IMR-90 (cell line): Measurements from ENCODE around the gene MAN1C1. TPM values are rescaled to one million over a fixed set of nuclear protein-coding genes. Genes with fewer than 3 reads are reported as not detected.
A peak's percentile ranks its signal among the peaks of the same experiment; 100 is the strongest.
"Not testable (repeated sequence)": the region's sequence is repeated elsewhere in the genome, so short reads cannot be mapped to it uniquely, and the experiment has no call there.

ENCODE experiments used
- ATAC-seq: fragments of 200-7000 bp; cut with Tn5 transposase; 2 replicates; pipeline ENCODE4 v1.9.1; 2020; ENCODE audit warnings: low read depth, mild to moderate bottlenecking, moderate library complexity
- BruUV-seq: library from RNA; stranded (reverse); fragments of 400-500 nt; replicated peaks from 2 replicates; lab custom pipeline; 2021; lab: Mats Ljungman, UMichigan
- CTCF ChIA-PET: fragments of 300-600 bp; formaldehyde crosslinking; extraction: SDS; loops from one replicate; lab custom pipeline; 2021; ENCODE audit warnings: antibody characterized with exemption; lab: Yijun Ruan, JAX
- POLR2A ChIA-PET: fragments of 300-600 bp; sonication (Branson Sonifier 250); formaldehyde crosslinking; loops from one replicate; lab custom pipeline; 2022; ENCODE audit warnings: antibody characterized with exemption; ENCODE audit not compliant: unreplicated experiment; lab: Charles Lee
- DNase-seq: peaks from one replicate; pipeline ENCODE4 v3.0.0; 2013
- H2AFZ ChIP-seq: replicated peaks from 2 replicates; pipeline ENCODE3; 2013; ENCODE audit warnings: low read length, mild to moderate bottlenecking; ENCODE audit not compliant: poor library complexity
- H2AK5ac ChIP-seq: 2 replicates; pipeline ENCODE4 v1.6.1; 2013; ENCODE audit warnings: low read depth, low read length, inconsistent platforms
- H2AK9ac ChIP-seq: replicated peaks from 2 replicates; pipeline ENCODE3; 2013; ENCODE audit warnings: mild to moderate bottlenecking, low read depth, low read length, moderate library complexity; ENCODE audit not compliant: poor library complexity
- H2BK120ac ChIP-seq: 2 replicates; pipeline ENCODE4 v1.6.1; 2013; ENCODE audit warnings: low read depth, low read length, inconsistent platforms
- H2BK15ac ChIP-seq: 3 replicates; pipeline ENCODE4 v1.6.1; 2013; ENCODE audit warnings: low read depth, low read length, inconsistent platforms
- H2BK20ac ChIP-seq: 2 replicates; pipeline ENCODE4 v1.6.1; 2013; ENCODE audit warnings: low read depth, mild to moderate bottlenecking, inconsistent platforms, low read length, moderate library complexity
- H2BK5ac ChIP-seq: 2 replicates; pipeline ENCODE4 v1.6.1; 2013; ENCODE audit warnings: mild to moderate bottlenecking, low read depth, low read length, inconsistent platforms; ENCODE audit not compliant: poor library complexity, severe bottlenecking
- H3K14ac ChIP-seq: replicated peaks from 2 replicates; pipeline ENCODE4 v1.6.1; 2013; ENCODE audit warnings: low read depth, low read length, inconsistent platforms
- H3K18ac ChIP-seq: 2 replicates; pipeline ENCODE4 v1.6.1; 2013; ENCODE audit warnings: low read depth, low read length, control low read depth
- H3K23ac ChIP-seq: 2 replicates; pipeline ENCODE4 v1.6.1; 2013; ENCODE audit warnings: low read depth, low read length, inconsistent platforms
- H3K27ac ChIP-seq: 2 replicates; pipeline ENCODE4 v1.5.1; 2013; ENCODE audit warnings: mild to moderate bottlenecking, control low read depth, low read length; ENCODE audit not compliant: insufficient read depth
- H3K27me3 ChIP-seq: 2 replicates; pipeline ENCODE4 v1.6.1; 2013; ENCODE audit warnings: low read length; ENCODE audit not compliant: control insufficient read depth, insufficient read depth
- H3K36me3 ChIP-seq: 2 replicates; pipeline ENCODE4 v1.6.1; 2013; ENCODE audit warnings: low read length, mixed read lengths; ENCODE audit not compliant: control insufficient read depth, insufficient read depth
- H3K4ac ChIP-seq: 2 replicates; pipeline ENCODE4 v1.6.1; 2013; ENCODE audit warnings: low read depth, low read length, inconsistent platforms
- H3K4me1 ChIP-seq: 2 replicates; pipeline ENCODE4 v1.6.1; 2013; ENCODE audit warnings: low read length, mixed read lengths; ENCODE audit not compliant: control insufficient read depth, insufficient read depth
- H3K4me2 ChIP-seq: 2 replicates; pipeline ENCODE4 v1.6.1; 2013; ENCODE audit warnings: low read depth, mild to moderate bottlenecking, control low read depth, low read length, moderate library complexity
- H3K4me3 ChIP-seq: 2 replicates; pipeline ENCODE4 v1.5.1; 2013; ENCODE audit warnings: low read depth, mild to moderate bottlenecking, control low read depth, low read length, moderate library complexity; ENCODE audit not compliant: insufficient read depth
- H3K56ac ChIP-seq: 2 replicates; pipeline ENCODE4 v1.6.1; 2013; ENCODE audit warnings: low read length, inconsistent platforms; ENCODE audit not compliant: insufficient read depth; ENCODE audit errors: extremely low read depth
- H3K79me1 ChIP-seq, 2 experiments: 2 replicates each; pipeline ENCODE4 v1.6.1; 2013; ENCODE audit warnings: low read length in 2 of 2, inconsistent platforms in 1 of 2, low read depth in 1 of 2
- H3K9ac ChIP-seq: 2 replicates; pipeline ENCODE4 v1.6.1; 2013; ENCODE audit warnings: low read depth, low read length, control low read depth
- H3K9me1 ChIP-seq: 2 replicates; pipeline ENCODE4 v1.6.1; 2013; ENCODE audit warnings: low read length, inconsistent platforms; ENCODE audit not compliant: insufficient read depth
- H3K9me3 ChIP-seq: 2 replicates; pipeline ENCODE4 v1.6.1; 2013; ENCODE audit warnings: low read length; ENCODE audit not compliant: control insufficient read depth, insufficient read depth
- H4K20me1 ChIP-seq: 2 replicates; pipeline ENCODE4 v1.6.1; 2013; ENCODE audit warnings: low read length, inconsistent platforms; ENCODE audit not compliant: insufficient read depth
- H4K5ac ChIP-seq: 2 replicates; pipeline ENCODE4 v1.6.1; 2013; ENCODE audit warnings: mild to moderate bottlenecking, low read depth, low read length, control low read depth
- H4K8ac ChIP-seq, 2 experiments: 2 replicates each; pipeline ENCODE4 v1.6.1; 2013; ENCODE audit warnings: low read depth in 2 of 2, low read length in 2 of 2, control low read depth in 1 of 2, inconsistent platforms in 1 of 2
- H4K91ac ChIP-seq: 2 replicates; pipeline ENCODE4 v1.6.1; 2013; ENCODE audit warnings: low read depth, low read length, inconsistent platforms; ENCODE audit not compliant: insufficient read depth
- BHLHE40 ChIP-seq: fragments of 150-350 bp; IDR thresholded peaks from 2 replicates; pipeline ENCODE4 v1.6.1; 2016; ENCODE audit warnings: mild to moderate bottlenecking, low read depth, low read length
- CHD1 ChIP-seq: IDR thresholded peaks from 2 replicates; pipeline ENCODE4 v1.6.1; 2012; ENCODE audit warnings: low read depth, low read length, improper control_type of control experiment
- FOS ChIP-seq: fragments of 150-350 bp; IDR thresholded peaks from 2 replicates; pipeline ENCODE4 v1.6.1; 2016; ENCODE audit warnings: low read depth, low read length
- MXI1 ChIP-seq: IDR thresholded peaks from 2 replicates; pipeline ENCODE4 v1.6.1; 2012; ENCODE audit warnings: low read depth, mild to moderate bottlenecking, low read length, moderate library complexity, borderline replicate concordance
- NFE2L2 ChIP-seq: fragments of 150-350 bp; IDR thresholded peaks from 2 replicates; pipeline ENCODE4 v1.6.1; 2016; ENCODE audit warnings: low read depth, mild to moderate bottlenecking, low read length
- POLR2A ChIP-seq: IDR thresholded peaks from 2 replicates; pipeline ENCODE4 v1.6.1; 2012; ENCODE audit warnings: mild to moderate bottlenecking, low read depth, low read length
- RAD21 ChIP-seq: IDR thresholded peaks from 2 replicates; pipeline ENCODE4 v1.6.1; 2012; ENCODE audit warnings: low read length, improper control_type of control experiment
- RCOR1 ChIP-seq: IDR thresholded peaks from 2 replicates; pipeline ENCODE4 v1.6.1; 2012; ENCODE audit warnings: mild to moderate bottlenecking, low read length, improper control_type of control experiment; ENCODE audit not compliant: insufficient replicate concordance
- WGBS, 2 experiments: methylation state at CpG; one replicate each; pipeline versions ENCODE4 v1.1.5 to v1.1.7; 2013; ENCODE audit warnings: missing lambda C conversion rate in 2 of 2; ENCODE audit not compliant: insufficient read length in 1 of 2; ENCODE audit errors: extremely low coverage in 2 of 2; 5-methylcytosine and 5-hydroxymethylcytosine counted together
- dilution Hi-C: fragments of 300-500 bp; cut with HindIII; formaldehyde crosslinking; loops from one replicate; pipeline ENCODE4 v1.14.3; 2018; ENCODE audit warnings: low sequenced_read_pairs; ENCODE audit not compliant: unreplicated experiment
- in situ Hi-C: fragments of 300-500 bp; cut with MboI; formaldehyde crosslinking; loops from 3 replicates; pipeline ENCODE4 v1.14.3; 2019; ENCODE audit warnings: low sequenced_read_pairs, inconsistent platforms, mixed read lengths
- intact Hi-C: fragments of 100-400 bp; cut with micrococcal nuclease; formaldehyde crosslinking; loops from 2 replicates; pipeline ENCODE4 v1.10.0; 2022
- polyA plus RNA-seq, 3 experiments: library from polyadenylated mRNA; depleted of rRNA; stranded (reverse); fragments of >200 nt; gene quantifications; 2 replicates each; pipeline ENCODE4 v1.2.3, GENCODE V29; 2012; ENCODE audit warnings: low replicate concordance in 1 of 3
- total RNA-seq: library from RNA; depleted of rRNA; stranded (reverse); fragments of >200 nt; gene quantifications from 2 replicates; pipeline ENCODE4 v1.2.3, GENCODE V29; 2012

Gene MAN1C1
- total and polyA plus RNA-seq, 2 of the 4 experiments (the other 2 are of a cell fraction) = 3.2 to 11.3 TPM

DNA sequence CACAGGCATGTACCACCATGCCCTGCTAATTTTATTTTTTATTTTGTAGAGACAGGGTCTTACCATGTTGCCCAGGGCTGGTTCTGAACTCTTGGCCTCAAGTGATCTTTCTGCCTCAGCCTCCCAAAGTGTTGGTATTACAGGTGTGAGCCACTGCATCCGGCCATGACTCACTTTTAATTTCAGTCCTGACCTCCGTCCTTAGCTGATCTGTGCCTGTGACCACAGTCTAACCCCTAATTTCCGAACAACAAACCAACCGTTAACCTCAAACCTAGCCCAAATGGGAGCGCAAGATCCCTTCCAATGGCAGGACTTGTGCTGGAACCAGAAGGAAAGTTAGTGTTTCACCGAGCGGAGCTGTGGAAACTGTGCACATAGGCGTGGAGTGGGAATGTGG is 29.3 kb upstream of the MAN1C1 start:
- H2AK9ac ChIP-seq = no peak overlapping the region
- peaks cover 11% of the 10 kb centered on the region for H3K4me1 ChIP-seq
- TF ChIP-seq MXI1 (no peak), NFE2L2 (no peak), RCOR1 (no peak), BHLHE40 (no peak), RAD21 (no peak), POLR2A (no peak), CHD1 (no peak), FOS (no peak)
- no TSS peak for BruUV-seq
- H2AK5ac ChIP-seq = peak overlapping the region; percentile 24; the same call in 1 of the 2 replicates
- no peak overlapping the region for H3K4me2 ChIP-seq
- intact Hi-C loops = no loop called here
- dilution Hi-C loops = no loop called here
- POLR2A ChIA-PET = no interaction called here
- in situ Hi-C loops = no loop called here
- no peaks in the 10 kb centered on the region for H3K36me3 ChIP-seq
- H2AFZ ChIP-seq = no peak overlapping the region
- H3K9me1 ChIP-seq = peaks cover 4% of the 10 kb centered on the region
- H3K9me3 ChIP-seq = peaks cover 4% of the 10 kb centered on the region; the same call in 1 of the 2 replicates
- WGBS, 2 experiments = 78% methylated on average over 6 of the region's 8 CpGs; no CpG with 5 or more reads in 1 of the 2 experiments
- H3K23ac ChIP-seq = no peak overlapping the region
- H3K18ac ChIP-seq = no peak overlapping the region
- H3K9ac ChIP-seq = no peak overlapping the region
- H3K4ac ChIP-seq = no peak overlapping the region
- H3K4me3 ChIP-seq = no peak overlapping the region
- no peak overlapping the region for H2BK15ac ChIP-seq
- no peaks in the 10 kb centered on the region for H4K20me1 ChIP-seq
- H2BK120ac ChIP-seq = no peak overlapping the region; the same call in 1 of the 2 replicates
- H4K8ac ChIP-seq = no peak overlapping the region
- H3K27ac ChIP-seq = no peak overlapping the region
- no peak overlapping the region for H4K5ac ChIP-seq
- H2BK5ac ChIP-seq = no peak overlapping the region
- peak overlapping the region; percentile 3 for H2BK20ac ChIP-seq
- ATAC-seq = no peak
- no peaks in the 10 kb centered on the region for H3K27me3 ChIP-seq
- H3K56ac ChIP-seq = no peak overlapping the region
- DNase-seq = no peak
- 0 out of 2 replicates have a peak overlapping the region, but pooled peaks have one; percentile 27 for H3K14ac ChIP-seq
- no peak overlapping the region for H4K91ac ChIP-seq
- no peaks in the 10 kb centered on the region for H3K79me1 ChIP-seq
- CTCF ChIA-PET = no interaction called here

DNA sequence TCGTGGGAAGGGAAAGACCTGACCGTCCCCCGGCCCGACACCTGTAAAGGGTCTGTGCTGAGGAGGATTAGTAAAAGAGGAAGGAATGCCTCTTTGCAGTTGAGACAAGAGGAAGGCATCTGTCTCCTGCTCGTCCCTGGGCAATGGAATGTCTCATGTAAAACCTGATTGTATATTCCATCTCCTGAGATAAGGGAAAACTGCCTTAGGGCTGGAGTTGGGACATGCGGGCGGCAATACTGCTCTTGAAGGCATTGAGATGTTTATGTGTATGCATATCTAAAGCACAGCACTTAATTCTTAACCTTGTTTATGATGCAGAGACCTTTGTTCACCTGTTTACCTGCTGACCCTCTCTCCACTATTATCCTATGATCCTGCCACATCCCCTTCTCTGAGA is 28.4 kb upstream of the MAN1C1 start:
- H2AK9ac ChIP-seq, H3K4ac ChIP-seq, H4K91ac ChIP-seq, H3K27ac ChIP-seq, H3K9me1 ChIP-seq, H4K20me1 ChIP-seq, H3K4me2 ChIP-seq, BruUV-seq, H3K79me1 ChIP-seq, H3K9me3 ChIP-seq, H4K5ac ChIP-seq, dilution Hi-C loops, H3K23ac ChIP-seq, H2AFZ ChIP-seq, H2BK120ac ChIP-seq, H2AK5ac ChIP-seq, ATAC-seq, intact Hi-C loops, H3K9ac ChIP-seq, H3K36me3 ChIP-seq, CTCF ChIA-PET, H3K4me3 ChIP-seq, H3K27me3 ChIP-seq, in situ Hi-C loops, H3K18ac ChIP-seq, H4K8ac ChIP-seq, DNase-seq, H3K14ac ChIP-seq, H3K56ac ChIP-seq, H2BK5ac ChIP-seq, POLR2A ChIA-PET, H2BK15ac ChIP-seq: not testable (repeated sequence)
- H3K4me1 ChIP-seq = peaks cover 11% of the 10 kb centered on the region
- WGBS, 2 experiments = no CpG with 5 or more reads among the region's 7 CpGs
- H2BK20ac ChIP-seq = peak overlapping the region; percentile 34; the same call in 1 of the 2 replicates
